GM12878 (cell line): ENCODE measurements around the gene DNAI2. TPM values are rescaled to one million over a fixed set of nuclear protein-coding genes. Genes with fewer than 3 reads are reported as not detected.

ENCODE experiments used
- CREM ChIP-seq: IDR thresholded peaks from 2 replicates; pipeline ENCODE4 v1.6.1; 2014; ENCODE audit warnings: antibody characterized with exemption, low read depth
- DPF2 ChIP-seq: fragments of 450-650 bp; IDR thresholded peaks from 2 replicates; pipeline ENCODE4 v1.6.1; 2017; ENCODE audit warnings: mild to moderate bottlenecking
- ESRRA ChIP-seq: IDR thresholded peaks from 2 replicates; pipeline ENCODE4 v1.6.1; 2012; ENCODE audit warnings: mild to moderate bottlenecking, low read length, improper control_type of control experiment
- KAT2A ChIP-seq: conservative IDR thresholded peaks from 2 replicates; pipeline ENCODE4 v1.6.1; 2011; ENCODE audit warnings: low read depth, low read length; ENCODE audit not compliant: control insufficient read depth
- KDM1A ChIP-seq: fragments of 200-600 bp; sonication (generic); IDR thresholded peaks from 2 replicates; pipeline ENCODE4 v1.6.1; 2016; ENCODE audit warnings: borderline replicate concordance
- MLLT1 ChIP-seq: fragments of 450-650 bp; IDR thresholded peaks from 2 replicates; pipeline ENCODE4 v1.6.1; 2016; ENCODE audit warnings: mild to moderate bottlenecking
- PAX5 ChIP-seq: IDR thresholded peaks from 2 replicates; pipeline ENCODE4 v1.6.1; 2011; ENCODE audit warnings: low read depth, low read length, borderline replicate concordance
- RAD21 ChIP-seq: IDR thresholded peaks from 2 replicates; pipeline ENCODE4 v1.6.1; 2011; ENCODE audit warnings: mild to moderate bottlenecking, low read depth, low read length, moderate library complexity; ENCODE audit not compliant: insufficient read depth
- polyA plus RNA-seq, 11 experiments: library from polyadenylated mRNA; depleted of rRNA in 4 of 11; unstranded in 6 of 11; stranded (reverse) in 5 of 11; fragments of >200 nt; fragmentation: Nextera tagmentation in 4 of 11; fragmentation: Illumina TruSeq in 1 of 11; extraction: Ambion mirVana in 4 of 11; extraction: Trizol in 1 of 11; gene quantifications; 1 replicate in 1 of 11; 2 replicates in 10 of 11; pipeline versions ENCODE4 v1.2.1 to v1.2.3, GENCODE V29; 2011 to 2016; ENCODE audit warnings: inconsistent platforms in 2 of 11, missing spikeins in 2 of 11, low read depth in 1 of 11
- total RNA-seq, 4 experiments: library from RNA; depleted of rRNA in 3 of 4; stranded (reverse); fragments of >200 nt in 3 of 4; fragmentation: Illumina TruSeq in 1 of 4; extraction: Trizol in 1 of 4; gene quantifications; 2 replicates each; pipeline versions ENCODE4 v1.2.1 to v1.2.3, GENCODE V29; 2013 to 2021
- TF ChIP-seq, protein P1 (sequence below): fragments of 450-650 bp; IDR thresholded peaks from 2 replicates; pipeline ENCODE4 v1.6.1; 2018; ENCODE audit warnings: mild to moderate bottlenecking, low read depth, moderate library complexity; ENCODE audit not compliant: partially characterized antibody
- TF ChIP-seq, protein P2 (sequence below): IDR thresholded peaks from 2 replicates; pipeline ENCODE4 v1.6.1; 2012; ENCODE audit warnings: mild to moderate bottlenecking, low read depth, low read length

DNAI2 gene
- total and polyA plus RNA-seq, 10 of the 15 experiments (the other 5 are each of a cell fraction or from before 2014, with no cell fraction given) = 0.04 to 1.8 (median 0.13) TPM

GRCh38 chr17:74288785-74289184 is 14.8 kb downstream of the DNAI2 start (continued):
- TF ChIP-seq, protein P1, sequence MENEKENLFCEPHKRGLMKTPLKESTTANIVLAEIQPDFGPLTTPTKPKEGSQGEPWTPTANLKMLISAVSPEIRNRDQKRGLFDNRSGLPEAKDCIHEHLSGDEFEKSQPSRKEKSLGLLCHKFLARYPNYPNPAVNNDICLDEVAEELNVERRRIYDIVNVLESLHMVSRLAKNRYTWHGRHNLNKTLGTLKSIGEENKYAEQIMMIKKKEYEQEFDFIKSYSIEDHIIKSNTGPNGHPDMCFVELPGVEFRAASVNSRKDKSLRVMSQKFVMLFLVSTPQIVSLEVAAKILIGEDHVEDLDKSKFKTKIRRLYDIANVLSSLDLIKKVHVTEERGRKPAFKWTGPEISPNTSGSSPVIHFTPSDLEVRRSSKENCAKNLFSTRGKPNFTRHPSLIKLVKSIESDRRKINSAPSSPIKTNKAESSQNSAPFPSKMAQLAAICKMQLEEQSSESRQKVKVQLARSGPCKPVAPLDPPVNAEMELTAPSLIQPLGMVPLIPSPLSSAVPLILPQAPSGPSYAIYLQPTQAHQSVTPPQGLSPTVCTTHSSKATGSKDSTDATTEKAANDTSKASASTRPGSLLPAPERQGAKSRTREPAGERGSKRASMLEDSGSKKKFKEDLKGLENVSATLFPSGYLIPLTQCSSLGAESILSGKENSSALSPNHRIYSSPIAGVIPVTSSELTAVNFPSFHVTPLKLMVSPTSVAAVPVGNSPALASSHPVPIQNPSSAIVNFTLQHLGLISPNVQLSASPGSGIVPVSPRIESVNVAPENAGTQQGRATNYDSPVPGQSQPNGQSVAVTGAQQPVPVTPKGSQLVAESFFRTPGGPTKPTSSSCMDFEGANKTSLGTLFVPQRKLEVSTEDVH = no peak
- TF ChIP-seq, protein P2, sequence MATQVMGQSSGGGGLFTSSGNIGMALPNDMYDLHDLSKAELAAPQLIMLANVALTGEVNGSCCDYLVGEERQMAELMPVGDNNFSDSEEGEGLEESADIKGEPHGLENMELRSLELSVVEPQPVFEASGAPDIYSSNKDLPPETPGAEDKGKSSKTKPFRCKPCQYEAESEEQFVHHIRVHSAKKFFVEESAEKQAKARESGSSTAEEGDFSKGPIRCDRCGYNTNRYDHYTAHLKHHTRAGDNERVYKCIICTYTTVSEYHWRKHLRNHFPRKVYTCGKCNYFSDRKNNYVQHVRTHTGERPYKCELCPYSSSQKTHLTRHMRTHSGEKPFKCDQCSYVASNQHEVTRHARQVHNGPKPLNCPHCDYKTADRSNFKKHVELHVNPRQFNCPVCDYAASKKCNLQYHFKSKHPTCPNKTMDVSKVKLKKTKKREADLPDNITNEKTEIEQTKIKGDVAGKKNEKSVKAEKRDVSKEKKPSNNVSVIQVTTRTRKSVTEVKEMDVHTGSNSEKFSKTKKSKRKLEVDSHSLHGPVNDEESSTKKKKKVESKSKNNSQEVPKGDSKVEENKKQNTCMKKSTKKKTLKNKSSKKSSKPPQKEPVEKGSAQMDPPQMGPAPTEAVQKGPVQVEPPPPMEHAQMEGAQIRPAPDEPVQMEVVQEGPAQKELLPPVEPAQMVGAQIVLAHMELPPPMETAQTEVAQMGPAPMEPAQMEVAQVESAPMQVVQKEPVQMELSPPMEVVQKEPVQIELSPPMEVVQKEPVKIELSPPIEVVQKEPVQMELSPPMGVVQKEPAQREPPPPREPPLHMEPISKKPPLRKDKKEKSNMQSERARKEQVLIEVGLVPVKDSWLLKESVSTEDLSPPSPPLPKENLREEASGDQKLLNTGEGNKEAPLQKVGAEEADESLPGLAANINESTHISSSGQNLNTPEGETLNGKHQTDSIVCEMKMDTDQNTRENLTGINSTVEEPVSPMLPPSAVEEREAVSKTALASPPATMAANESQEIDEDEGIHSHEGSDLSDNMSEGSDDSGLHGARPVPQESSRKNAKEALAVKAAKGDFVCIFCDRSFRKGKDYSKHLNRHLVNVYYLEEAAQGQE = no peak
- TF ChIP-seq KDM1A (no peak), RAD21 (no peak), PAX5 (peak; percentile 64; the same call in 1 of the 2 replicates), MLLT1 (no peak), CREM (peak; percentile 14; the same call in 1 of the 2 replicates), ESRRA (no peak), DPF2 (peak; percentile 44; the same call in 1 of the 2 replicates), KAT2A (no peak)
